22Rv1 (cell line): Measurements from ENCODE around the gene SHISA6.

Experiments
- CTCF ChIP-seq: fragments of 450-650 bp; IDR thresholded peaks from 2 replicates; pipeline ENCODE4 v1.5.1; 2017; ENCODE audit warnings: mild to moderate bottlenecking
- ZFX ChIP-seq: fragments of 450-650 bp; IDR thresholded peaks from 2 replicates; pipeline ENCODE4 v1.6.1; 2017; ENCODE audit warnings: antibody characterized with exemption, borderline replicate concordance

GRCh38 chr17:11330826-11331225 lies 89.8 kb downstream of the SHISA6 start:
- TF ChIP-seq CTCF (no peak), ZFX (no peak)
